Fibroblast of lung (primary cell): Measurements from ENCODE around the gene AP3D1. TPM values are rescaled to one million over a fixed set of nuclear protein-coding genes. Genes with fewer than 3 reads are reported as not detected.

Source experiments
- DNase-seq, 2 donors: peaks; one replicate each; pipeline versions ENCODE4 v3.0.0 to v3.0.0-alpha.2; 2010; ENCODE audit warnings: low read depth in 2 of 2
- H2AFZ ChIP-seq: 2 replicates; pipeline ENCODE4 v1.5.1; 2012; ENCODE audit warnings: low read length, control low read depth, inconsistent platforms
- H3K27ac ChIP-seq: 2 replicates; pipeline ENCODE4 v1.5.1; 2011; ENCODE audit warnings: low read length, control low read depth; ENCODE audit not compliant: insufficient read depth
- H3K27me3 ChIP-seq: 2 replicates; pipeline ENCODE4 v1.5.1; 2011; ENCODE audit warnings: mild to moderate bottlenecking, low read length; ENCODE audit not compliant: control insufficient read depth, insufficient read depth
- H3K36me3 ChIP-seq: 2 replicates; pipeline ENCODE4 v1.5.1; 2011; ENCODE audit warnings: low read length; ENCODE audit not compliant: control insufficient read depth, insufficient read depth
- H3K4me1 ChIP-seq: 2 replicates; pipeline ENCODE4 v1.5.1; 2011; ENCODE audit warnings: low read length; ENCODE audit not compliant: control insufficient read depth, insufficient read depth; ENCODE audit errors: extremely low read depth
- H3K4me2 ChIP-seq: 2 replicates; pipeline ENCODE4 v1.5.1; 2011; ENCODE audit warnings: low read length, control low read depth; ENCODE audit not compliant: insufficient read depth; ENCODE audit errors: extremely low read depth
- H3K4me3 ChIP-seq, 4 experiments: fragments of 200-600 bp in 1 of 4; sonication (generic) in 1 of 4; replicated peaks in 1 of 4; 2 replicates each; pipeline ENCODE4 v1.5.1; 2011 to 2016; ENCODE audit warnings: low read length in 4 of 4, low read depth in 3 of 4, mild to moderate bottlenecking in 3 of 4, control low read depth in 2 of 4, inconsistent platforms in 1 of 4, mixed read lengths in 1 of 4; ENCODE audit not compliant: insufficient read depth in 1 of 4; ENCODE audit errors: control extremely low read depth in 1 of 4
- H3K79me2 ChIP-seq: 2 replicates; pipeline ENCODE4 v1.5.1; 2012; ENCODE audit warnings: mild to moderate bottlenecking, low read length, inconsistent platforms; ENCODE audit not compliant: control insufficient read depth, insufficient read depth
- H3K9ac ChIP-seq: 2 replicates; pipeline ENCODE4 v1.5.1; 2011; ENCODE audit warnings: mild to moderate bottlenecking, low read length, control low read depth; ENCODE audit not compliant: insufficient read depth
- H3K9me3 ChIP-seq: 2 replicates; pipeline ENCODE4 v1.5.1; 2012; ENCODE audit warnings: low read depth, low read length; ENCODE audit not compliant: control insufficient read depth, insufficient read depth
- H4K20me1 ChIP-seq: 2 replicates; pipeline ENCODE4 v1.5.1; 2011; ENCODE audit warnings: low read length; ENCODE audit not compliant: control insufficient read depth, insufficient read depth; ENCODE audit errors: extremely low read depth
- CTCF ChIP-seq, 2 donors: IDR thresholded peaks in 1 of 2; conservative IDR thresholded peaks in 1 of 2; 1 replicate in 1 of 2; 2 replicates in 1 of 2; pipeline ENCODE4 v1.5.1; 2011 to 2012; ENCODE audit warnings: low read length in 2 of 2, control low read depth in 1 of 2, inconsistent platforms in 1 of 2, low read depth in 1 of 2, mild to moderate bottlenecking in 1 of 2
- EZH2 ChIP-seq: IDR thresholded peaks from 2 replicates; pipeline ENCODE4 v1.5.1; 2012; ENCODE audit warnings: low read length, control low read depth, mild to moderate bottlenecking; ENCODE audit errors: missing control alignments
- polyA plus RNA-seq, 2 donors: library from polyadenylated mRNA; depleted of rRNA in 1 of 2; stranded (reverse) in 1 of 2; unstranded in 1 of 2; fragments of >200 nt; gene quantifications; 2 replicates each; pipeline ENCODE4 v1.2.1, GENCODE V29; 2011 to 2012; ENCODE audit warnings: missing spikeins in 1 of 2
- total RNA-seq: library from RNA; depleted of rRNA; stranded (reverse); fragments of >200 nt; gene quantifications from 2 replicates; pipeline ENCODE4 v1.2.1, GENCODE V29; 2014

The AP3D1 gene
- total and polyA plus RNA-seq, 2 donors (not counting 1 experiment from before 2014, with no cell fraction given), result 68.0 to 99.9 TPM

GRCh38 chr19:2127758-2128157 is 23.6 kb downstream of the AP3D1 start:
- H3K36me3 ChIP-seq, result peaks cover 42% of the 10 kb centered on the region
- no peak overlapping the region for H3K4me3 ChIP-seq
- H3K79me2 ChIP-seq, result peaks cover 21% of the 10 kb centered on the region
- H3K9me3 ChIP-seq, result no peaks in the 10 kb centered on the region
- no peaks in the 10 kb centered on the region for H4K20me1 ChIP-seq
- TF ChIP-seq EZH2, result no peak
- TF ChIP-seq CTCF (conservative IDR thresholded peaks at IDR 0.05 in 1 of 2, IDR thresholded peaks at IDR 0.05 in 1 of 2; ENCODE audit: low read depth in 1 of 2, low read length in 2 of 2), result no peak
- H3K27ac ChIP-seq, result no peak overlapping the region
- DNase-seq, result no peak
- H3K27me3 ChIP-seq, result no peaks in the 10 kb centered on the region
- no peak overlapping the region for H3K4me2 ChIP-seq
- H2AFZ ChIP-seq, result no peak overlapping the region
- H3K9ac ChIP-seq, result no peak overlapping the region
- no peaks in the 10 kb centered on the region for H3K4me1 ChIP-seq

DNA sequence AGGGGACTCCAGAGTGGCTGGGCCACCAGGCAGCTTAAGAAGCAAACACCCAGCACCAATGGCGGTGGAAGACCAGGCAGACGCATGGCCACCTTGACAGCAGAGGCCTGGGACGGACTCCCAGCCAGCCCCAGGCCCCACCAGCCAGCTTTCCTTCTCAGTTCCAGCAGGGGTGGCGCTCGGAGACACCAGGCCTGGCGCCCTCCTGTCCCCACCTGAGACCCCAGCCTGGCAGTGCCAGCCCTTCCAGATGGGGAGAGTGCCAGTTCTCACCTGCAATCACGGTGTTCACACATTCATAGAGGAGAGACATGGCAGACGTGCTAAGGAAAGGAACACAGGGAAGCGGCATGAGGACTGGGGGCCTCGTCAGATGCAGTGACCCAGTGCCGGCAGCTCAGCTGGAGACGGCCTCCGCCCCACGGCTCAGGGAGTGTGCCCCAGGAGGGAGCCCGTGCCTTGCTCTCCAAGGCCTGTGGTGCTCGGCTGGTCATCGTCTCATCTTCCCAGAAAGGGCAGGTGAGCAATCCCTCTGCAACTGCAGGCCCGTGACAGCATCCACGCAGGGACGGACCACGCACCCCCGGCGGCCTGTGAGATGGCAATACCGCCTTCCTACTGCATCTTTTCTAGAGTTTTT is 24.4 kb downstream of the AP3D1 start:
- Histone ChIP-seq H3K27me3 (no peaks in the 10 kb centered on the region), H3K4me2 (no peak overlapping the region), H3K36me3 (peaks cover 38% of the 10 kb centered on the region), H3K9ac (no peak overlapping the region), H3K27ac (no peak overlapping the region), H2AFZ (no peak overlapping the region), H3K4me3 (no peak overlapping the region), H3K9me3 (no peaks in the 10 kb centered on the region), H3K79me2 (peaks cover 21% of the 10 kb centered on the region), H3K4me1 (no peaks in the 10 kb centered on the region), H4K20me1 (no peaks in the 10 kb centered on the region)
- no peak for DNase-seq
- TF ChIP-seq EZH2, result no peak
- no peak for TF ChIP-seq CTCF (conservative IDR thresholded peaks at IDR 0.05 in 1 of 2, IDR thresholded peaks at IDR 0.05 in 1 of 2; ENCODE audit: low read depth in 1 of 2, low read length in 2 of 2)

DNA sequence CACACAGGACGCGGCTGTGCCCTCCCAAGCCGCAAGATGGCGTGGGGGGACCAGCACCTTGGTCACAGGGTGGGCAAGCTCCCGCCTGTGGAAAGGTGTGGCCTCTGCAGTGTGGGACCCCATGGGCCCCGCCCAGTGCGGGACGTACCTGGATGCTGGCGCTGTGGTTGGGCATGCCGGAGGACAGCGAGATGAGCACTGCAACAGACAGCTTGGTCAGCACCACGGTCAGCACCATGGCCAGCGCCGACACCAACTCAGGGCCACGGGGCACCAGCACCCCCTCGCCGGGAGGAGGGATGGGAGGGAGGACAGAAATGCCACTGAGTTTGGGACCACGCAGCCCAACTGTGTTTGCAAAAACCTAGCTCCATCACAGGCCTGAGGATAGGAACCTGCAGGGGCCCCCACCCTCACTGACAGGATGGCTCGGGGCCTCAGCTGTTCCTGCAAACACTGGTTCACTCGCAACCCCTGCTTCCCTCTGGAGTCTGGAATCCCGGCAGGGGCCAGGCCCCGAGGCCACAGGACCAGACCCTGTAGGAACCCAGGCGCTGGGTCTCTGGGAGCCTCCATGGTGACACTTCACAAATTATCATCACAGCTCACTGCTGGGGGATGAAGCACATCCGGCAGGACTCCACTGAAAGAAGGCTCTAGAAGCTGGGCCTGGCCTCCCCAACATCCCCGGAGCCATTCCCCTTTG is 27.5 kb downstream of the AP3D1 start:
- H3K4me2 ChIP-seq, result no peak overlapping the region
- H3K4me1 ChIP-seq, result no peaks in the 10 kb centered on the region
- H3K9me3 ChIP-seq, result no peaks in the 10 kb centered on the region
- H3K9ac ChIP-seq, result no peak overlapping the region
- H4K20me1 ChIP-seq, result no peaks in the 10 kb centered on the region
- no peak overlapping the region for H3K4me3 ChIP-seq
- no peak overlapping the region for H2AFZ ChIP-seq
- no peak overlapping the region for H3K27ac ChIP-seq
- H3K36me3 ChIP-seq, result peaks cover 42% of the 10 kb centered on the region
- peak in 1 of 2 donors; percentile 5 for DNase-seq
- peaks cover 3% of the 10 kb centered on the region for H3K79me2 ChIP-seq
- H3K27me3 ChIP-seq, result no peaks in the 10 kb centered on the region
- TF ChIP-seq CTCF (conservative IDR thresholded peaks at IDR 0.05 in 1 of 2, IDR thresholded peaks at IDR 0.05 in 1 of 2; ENCODE audit: low read depth in 1 of 2, low read length in 2 of 2) (no peak), EZH2 (no peak)
